ENCODE measurements around the gene SOST.

The SOST gene

GRCh38 chr17:43707184-43707583, 51.4 kb downstream of the SOST start:
- DNase-seq (ENCODE audit: low spot score), result no peak
- TF ChIP-seq CTCF (IDR thresholded peaks at IDR 0.05; ENCODE audit: extremely low read depth, missing control alignments), result no peak

DNA sequence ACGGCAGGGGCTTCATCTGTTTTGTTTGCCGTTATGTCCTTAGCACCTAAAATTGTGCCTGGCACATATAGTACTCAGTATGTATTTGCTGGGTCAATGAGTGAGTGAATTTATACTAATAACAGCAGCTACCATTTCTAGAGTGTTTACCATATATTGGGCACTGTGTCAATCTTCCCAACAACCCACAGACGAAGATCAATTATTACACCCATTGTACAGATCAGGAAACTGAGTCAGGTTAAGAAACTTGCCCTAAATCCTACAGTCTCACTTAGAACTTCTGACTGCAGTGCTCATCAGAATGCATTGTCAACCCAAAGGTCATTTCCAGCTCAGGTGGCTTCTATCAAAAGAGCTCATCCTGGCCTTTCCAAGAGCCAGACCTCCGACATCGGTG, 52.4 kb downstream of the SOST start:
- TF ChIP-seq CTCF (IDR thresholded peaks at IDR 0.05; ENCODE audit: extremely low read depth, missing control alignments), result no peak
- no peak for DNase-seq (ENCODE audit: low spot score)

All from GM20000 (cell line).